ENCODE data around the gene PEX10. TPM values are rescaled to one million over a fixed set of nuclear protein-coding genes. Genes with fewer than 3 reads are reported as not detected.

PEX10 gene
- total and polyA plus RNA-seq, 2 of the 8 experiments (the other 6 are each of a cell fraction or from before 2014, with no cell fraction given) = 24.3 to 26.9 TPM

DNA sequence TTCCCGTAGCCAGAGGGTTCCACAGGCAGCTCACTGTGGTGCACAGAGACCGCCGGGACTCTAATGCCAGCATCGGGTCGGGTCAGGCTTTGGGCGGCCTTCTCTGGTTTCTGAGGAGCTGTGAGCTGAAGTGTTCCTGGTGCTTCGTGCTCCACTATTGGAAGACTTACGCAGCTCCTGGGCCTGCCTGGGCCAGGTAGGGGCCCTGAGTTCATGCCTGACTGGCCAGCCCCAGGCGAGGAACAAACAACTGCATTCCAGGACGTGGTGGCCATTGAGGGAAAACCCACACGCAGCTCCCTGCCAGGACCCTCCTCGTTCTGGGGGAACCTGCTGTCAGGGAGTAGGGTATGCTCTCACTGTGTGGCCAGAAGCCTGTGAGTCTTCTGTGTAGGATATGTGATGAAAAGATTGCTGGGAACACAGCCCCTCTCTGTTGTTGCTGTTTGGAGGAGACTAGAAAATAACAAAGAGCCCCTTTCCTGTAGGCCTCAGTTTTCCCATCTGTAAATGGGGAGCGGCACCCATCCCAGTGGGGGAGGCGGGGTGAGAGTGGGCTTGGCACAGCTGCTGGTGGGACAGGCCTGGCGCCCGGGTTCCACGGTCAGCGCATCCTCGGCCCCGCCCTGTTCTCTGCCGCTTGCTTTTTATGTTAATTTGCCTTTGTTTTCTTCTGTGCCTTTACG is 12.3 kb downstream of the PEX10 start:
- DNase-seq (ENCODE audit: low read depth in 1 of 2, low spot score in 2 of 2) (no peak), FAIRE-seq (no peak)
- CTCF ChIA-PET (ENCODE audit: partially characterized antibody) = interaction anchor here (1.5 kb wide), 1 partner anchor 11 kb away, joined by 3 read pairs; no protein-coding TSS in a partner anchor
- Histone ChIP-seq H3K79me1 (ENCODE audit: low read depth, low read length) (peaks cover 3% of the 10 kb centered on the region; the same call in 1 of the 2 replicates), H3K23ac (ENCODE audit: insufficient read length) (no peak overlapping the region), H2BK5ac (ENCODE audit: low read depth, low read length) (no peak overlapping the region), H3K9me3 (ENCODE audit: insufficient read depth in 2 of 2, low read depth in 1 of 2, low read length in 1 of 2) (no peaks in the 10 kb centered on the region), H4K91ac (replicated peaks; ENCODE audit: insufficient read length, low read length) (no peak overlapping the region), H3K4ac (replicated peaks; ENCODE audit: insufficient read length, low read depth, low read length) (no peak overlapping the region), H2AFZ (ENCODE audit: low read length) (no peak overlapping the region), H3K4me2 (ENCODE audit: insufficient read depth in 1 of 2, low read depth in 2 of 2, low read length in 2 of 2) (no peak overlapping the region), H2BK120ac (replicated peaks; ENCODE audit: low read depth, low read length) (no peak overlapping the region), H3K79me2 (ENCODE audit: control insufficient read depth in 1 of 2, insufficient read depth in 2 of 2, low read length in 2 of 2) (0 out of 4 replicates have a peak, but pooled peaks cover 0 to 2% of the 10 kb centered on the region in 2 experiments), H3K18ac (ENCODE audit: extremely low read depth, low read length) (no peak overlapping the region), H4K20me1 (replicated peaks in 1 of 2; ENCODE audit: control insufficient read depth in 1 of 2, insufficient read depth in 2 of 2, low read length in 2 of 2) (peaks cover 5 to 20% of the 10 kb centered on the region in 2 experiments), H2AK5ac (ENCODE audit: low read depth, low read length) (no peak overlapping the region), H4K5ac (ENCODE audit: insufficient read length, low read depth, low read length) (no peak overlapping the region), H2BK15ac (ENCODE audit: low read length) (no peak overlapping the region), H3K14ac (ENCODE audit: insufficient read length) (no peak overlapping the region), H2BK12ac (ENCODE audit: low read depth, low read length) (no peak overlapping the region), H3K4me1 (replicated peaks in 1 of 4; ENCODE audit: control insufficient read depth in 3 of 4, insufficient read depth in 4 of 4, low read length in 3 of 4) (no peaks in the 10 kb centered on the region), H3K4me3 (ENCODE audit: extremely low read depth in 1 of 4, insufficient read depth in 2 of 4, low read depth in 3 of 4, low read length in 4 of 4) (no peak overlapping the region), H3K36me3 (ENCODE audit: control insufficient read depth in 2 of 4, insufficient read depth in 4 of 4, low read length in 3 of 4) (peaks cover 14 to 66% (median 42%) of the 10 kb centered on the region in 4 experiments), H4K8ac (ENCODE audit: extremely low read depth, insufficient read depth, low read length) (no peak overlapping the region), H3K23me2 (ENCODE audit: low read depth, low read length) (no peaks in the 10 kb centered on the region), H3K27me3 (replicated peaks in 1 of 4; ENCODE audit: control insufficient read depth in 3 of 4, extremely low read depth in 1 of 4, insufficient read depth in 3 of 4, low read length in 3 of 4) (no peaks in the 10 kb centered on the region), H3K27ac (ENCODE audit: low read depth, low read length) (no peak overlapping the region), H3K56ac (replicated peaks; ENCODE audit: insufficient read length, low read depth, low read length) (no peak overlapping the region), H3K9ac (replicated peaks in 1 of 4; ENCODE audit: extremely low read depth in 1 of 4, low read depth in 3 of 4, low read length in 3 of 4) (no peak overlapping the region), H2BK20ac (ENCODE audit: low read length) (no peak overlapping the region)
- 94% methylated on average over 22 of the region's 22 CpGs; no CpG with 5 or more reads in 1 of the 2 experiments for WGBS, 2 experiments (ENCODE audit: extremely low coverage in 1 of 2, insufficient coverage in 1 of 2, insufficient read length in 1 of 2, insufficient replicate concordance in 2 of 2, low coverage in 1 of 2, low lambda C conversion rate in 2 of 2, missing lambda C conversion rate in 1 of 2)
- POLR2A ChIA-PET (ENCODE audit: partially characterized antibody) = interaction anchor here (0.6 to 6.7 kb wide), 4 partner anchors 7 to 500 kb away, joined by 3 to 29 read pairs (median 4); partner anchors contain the start of genes MORN1 and RER1
- no peak for TF ChIP-seq YY1 (IDR thresholded peaks at IDR 0.05; ENCODE audit: low read depth, low read length)
- TF ChIP-seq HDAC6 (IDR thresholded peaks at IDR 0.05; ENCODE audit: low read depth, low read length) = no peak
- no peak for TF ChIP-seq JUN (IDR thresholded peaks at IDR 0.05; ENCODE audit: low read depth, low read length)
- TF ChIP-seq SIX5 (IDR thresholded peaks at IDR 0.05; ENCODE audit: low read depth, low read length) = no peak
- no peak for TF ChIP-seq USF2 (IDR thresholded peaks at IDR 0.05; ENCODE audit: low read length)
- no peak for TF ChIP-seq HDAC2 (IDR thresholded peaks at IDR 0.05; ENCODE audit: borderline replicate concordance in 1 of 2, low read depth in 2 of 2, low read length in 2 of 2)
- no peak for TF ChIP-seq GTF2F1 (IDR thresholded peaks at IDR 0.05; ENCODE audit: borderline replicate concordance, low read depth, low read length)
- TF ChIP-seq, protein P1, sequence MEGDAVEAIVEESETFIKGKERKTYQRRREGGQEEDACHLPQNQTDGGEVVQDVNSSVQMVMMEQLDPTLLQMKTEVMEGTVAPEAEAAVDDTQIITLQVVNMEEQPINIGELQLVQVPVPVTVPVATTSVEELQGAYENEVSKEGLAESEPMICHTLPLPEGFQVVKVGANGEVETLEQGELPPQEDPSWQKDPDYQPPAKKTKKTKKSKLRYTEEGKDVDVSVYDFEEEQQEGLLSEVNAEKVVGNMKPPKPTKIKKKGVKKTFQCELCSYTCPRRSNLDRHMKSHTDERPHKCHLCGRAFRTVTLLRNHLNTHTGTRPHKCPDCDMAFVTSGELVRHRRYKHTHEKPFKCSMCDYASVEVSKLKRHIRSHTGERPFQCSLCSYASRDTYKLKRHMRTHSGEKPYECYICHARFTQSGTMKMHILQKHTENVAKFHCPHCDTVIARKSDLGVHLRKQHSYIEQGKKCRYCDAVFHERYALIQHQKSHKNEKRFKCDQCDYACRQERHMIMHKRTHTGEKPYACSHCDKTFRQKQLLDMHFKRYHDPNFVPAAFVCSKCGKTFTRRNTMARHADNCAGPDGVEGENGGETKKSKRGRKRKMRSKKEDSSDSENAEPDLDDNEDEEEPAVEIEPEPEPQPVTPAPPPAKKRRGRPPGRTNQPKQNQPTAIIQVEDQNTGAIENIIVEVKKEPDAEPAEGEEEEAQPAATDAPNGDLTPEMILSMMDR (IDR thresholded peaks at IDR 0.05; ENCODE audit: control extremely low read depth in 1 of 3, insufficient read depth in 1 of 3, low read depth in 1 of 3, low read length in 3 of 3) = no peak

All from H1 (cell line).